IPS-20b (cell line): ENCODE measurements around the gene SPON1.

Source experiments
- H3K27ac ChIP-seq: one replicate; pipeline ENCODE4 v1.5.1; 2013; ENCODE audit warnings: low read length
- H3K27me3 ChIP-seq: 2 replicates; pipeline ENCODE4 v1.6.1; 2013; ENCODE audit warnings: mild to moderate bottlenecking, low read length, inconsistent platforms; ENCODE audit not compliant: insufficient read depth
- H3K36me3 ChIP-seq: 2 replicates; pipeline ENCODE4 v1.6.1; 2013; ENCODE audit warnings: low read depth, mild to moderate bottlenecking, inconsistent platforms, low read length, moderate library complexity; ENCODE audit not compliant: insufficient read depth
- H3K4me1 ChIP-seq: 2 replicates; pipeline ENCODE4 v1.6.1; 2013; ENCODE audit warnings: mild to moderate bottlenecking, control low read depth, inconsistent platforms, low read length, moderate library complexity; ENCODE audit not compliant: insufficient read depth
- H3K4me3 ChIP-seq: 2 replicates; pipeline ENCODE4 v1.5.1; 2013; ENCODE audit warnings: mild to moderate bottlenecking, low read length, inconsistent platforms
- H3K9ac ChIP-seq: 2 replicates; pipeline ENCODE4 v1.6.1; 2013; ENCODE audit warnings: low read depth, mild to moderate bottlenecking, inconsistent platforms, low read length, moderate library complexity
- H3K9me3 ChIP-seq: 2 replicates; pipeline ENCODE4 v1.6.1; 2013; ENCODE audit warnings: mild to moderate bottlenecking, low read depth, low read length, inconsistent platforms; ENCODE audit not compliant: insufficient read depth

Gene SPON1

DNA sequence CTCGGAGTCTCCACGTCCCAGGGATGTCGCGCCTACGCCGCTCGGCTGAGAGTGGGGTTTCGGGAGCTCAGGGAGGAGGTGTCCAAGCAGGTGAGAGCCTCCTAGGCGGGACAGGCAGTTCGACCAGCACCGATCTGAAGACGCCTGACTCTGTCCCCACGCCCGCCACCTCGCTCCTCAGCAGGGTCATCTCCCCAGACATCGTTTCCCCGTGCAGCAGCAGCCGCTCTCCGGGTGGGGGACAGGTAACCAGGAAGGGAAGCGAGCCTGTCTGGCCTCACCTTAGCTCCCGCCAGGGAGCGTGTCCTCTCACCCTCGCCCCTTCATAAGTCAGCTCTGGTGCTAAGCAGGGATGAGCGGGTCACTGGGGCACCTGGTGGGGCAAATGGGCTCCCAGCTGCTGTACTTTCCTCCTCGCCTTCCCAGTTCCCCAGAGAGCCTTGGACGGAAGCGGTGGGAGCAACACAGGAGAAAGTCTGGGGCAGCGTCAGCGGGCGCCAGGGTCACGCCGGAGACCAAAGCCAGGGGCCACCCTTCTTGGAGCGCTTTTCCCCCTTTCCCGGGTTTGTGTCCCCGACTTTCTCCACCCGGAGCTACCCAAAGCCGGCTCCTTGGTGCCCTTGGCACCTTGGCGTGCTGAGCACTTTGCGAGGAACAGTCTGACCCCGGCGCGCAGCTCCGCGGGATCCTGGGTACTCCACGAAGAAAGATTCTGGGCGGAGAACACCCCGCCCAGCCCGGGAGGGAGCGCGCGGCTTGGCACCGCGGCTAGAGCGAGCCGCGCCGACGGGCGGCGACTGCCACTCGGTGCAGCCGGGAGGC, 1.6 kb downstream of the SPON1 start:
- Histone ChIP-seq H3K9me3 (no peaks in the 10 kb centered on the region), H3K4me3 (peak overlapping the region; percentile 68), H3K4me1 (peaks cover 23% of the 10 kb centered on the region), H3K27ac (no peak overlapping the region), H3K27me3 (peaks cover 83% of the 10 kb centered on the region), H3K36me3 (no peaks in the 10 kb centered on the region), H3K9ac (0 out of 2 replicates have a peak overlapping the region, but pooled peaks have one; percentile 20)

DNA sequence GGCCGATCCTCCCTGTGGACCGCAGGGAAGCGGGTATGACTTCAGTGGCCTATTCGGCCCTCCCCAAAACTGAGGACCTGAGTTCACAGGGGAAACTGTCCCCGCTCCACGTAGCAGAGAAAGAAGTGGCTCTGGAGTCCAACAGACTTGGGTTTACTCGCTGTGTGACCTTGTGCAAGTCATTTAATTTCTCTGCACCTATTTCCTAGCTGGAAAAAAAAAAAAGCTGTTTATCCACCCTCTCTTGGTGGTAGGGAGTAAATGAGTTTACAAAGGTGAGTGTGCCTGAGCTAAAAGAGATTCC, 2.2 kb downstream of the SPON1 start:
- H3K4me3 ChIP-seq = peak overlapping the region; percentile 68
- no peak overlapping the region for H3K9ac ChIP-seq
- H3K27me3 ChIP-seq = peaks cover 78% of the 10 kb centered on the region
- no peak overlapping the region for H3K27ac ChIP-seq
- H3K9me3 ChIP-seq = no peaks in the 10 kb centered on the region
- peaks cover 23% of the 10 kb centered on the region for H3K4me1 ChIP-seq
- no peaks in the 10 kb centered on the region for H3K36me3 ChIP-seq

DNA sequence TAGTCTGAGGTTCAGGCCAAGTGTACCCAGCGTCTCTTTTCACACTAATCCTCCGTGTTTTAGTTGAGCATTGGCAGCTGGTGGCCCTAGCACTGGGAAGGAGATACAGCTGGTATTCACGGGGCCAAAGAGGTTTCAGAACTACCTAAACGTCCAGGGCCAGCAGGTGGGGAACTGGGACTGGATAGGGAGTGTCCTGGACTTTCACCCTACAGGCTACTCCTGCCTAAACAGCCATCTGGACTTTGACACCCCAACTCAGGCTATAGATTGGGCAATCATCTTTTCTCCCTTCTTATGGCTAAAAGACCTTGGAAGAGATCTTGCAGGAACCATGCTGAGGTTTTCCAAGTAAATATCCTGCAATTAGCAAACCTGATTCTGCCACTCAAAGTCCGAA, 2.8 kb downstream of the SPON1 start:
- peaks cover 23% of the 10 kb centered on the region for H3K4me1 ChIP-seq
- H3K27me3 ChIP-seq = peaks cover 75% of the 10 kb centered on the region
- H3K36me3 ChIP-seq = no peaks in the 10 kb centered on the region
- 0 out of 2 replicates have a peak overlapping the region, but pooled peaks have one; percentile 68 for H3K4me3 ChIP-seq
- no peak overlapping the region for H3K27ac ChIP-seq
- H3K9ac ChIP-seq = no peak overlapping the region
- no peaks in the 10 kb centered on the region for H3K9me3 ChIP-seq

DNA sequence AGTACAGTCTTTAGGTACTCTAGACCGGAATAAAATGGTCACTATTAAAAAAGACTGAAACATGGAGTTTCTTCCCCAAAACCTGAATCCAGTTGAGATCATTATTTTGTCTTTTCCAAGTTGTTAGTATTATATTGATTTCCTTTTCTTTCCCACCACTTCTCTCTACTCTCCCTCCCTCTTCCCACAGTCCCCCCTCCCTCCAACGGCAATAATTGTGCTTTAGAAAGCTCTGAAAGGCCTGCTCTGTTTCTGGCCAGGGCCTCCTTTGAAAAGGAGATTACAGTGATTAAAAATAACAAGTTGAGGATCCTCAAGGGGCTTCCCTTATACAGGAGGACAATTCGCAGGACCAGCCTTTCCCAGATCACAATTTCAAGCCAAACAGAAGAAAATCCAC, 3.5 kb downstream of the SPON1 start:
- Histone ChIP-seq H3K4me1 (peaks cover 23% of the 10 kb centered on the region), H3K9me3 (no peaks in the 10 kb centered on the region), H3K4me3 (0 out of 2 replicates have a peak overlapping the region, but pooled peaks have one; percentile 12), H3K9ac (no peak overlapping the region), H3K27ac (no peak overlapping the region), H3K36me3 (no peaks in the 10 kb centered on the region), H3K27me3 (peaks cover 68% of the 10 kb centered on the region)

DNA sequence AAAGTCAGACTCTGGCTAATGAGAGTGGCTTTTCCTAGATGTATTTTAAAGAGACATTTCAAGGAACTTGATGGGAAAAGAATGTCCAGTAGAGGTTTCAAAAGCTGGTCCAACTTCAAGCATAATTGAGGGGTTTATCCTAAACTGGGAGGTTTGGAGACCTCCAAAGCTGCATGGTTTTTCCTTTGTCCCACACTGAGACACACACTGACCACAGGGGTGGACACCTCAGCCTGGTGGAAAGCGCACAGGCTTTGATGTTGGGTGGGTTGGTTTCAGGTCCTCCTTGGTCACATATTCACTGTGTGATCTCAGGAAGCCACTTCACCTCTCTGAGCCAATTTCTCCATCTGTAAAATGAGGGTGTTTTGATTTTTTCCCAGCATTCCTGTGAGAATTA, 4.0 kb downstream of the SPON1 start:
- Histone ChIP-seq H3K9ac (no peak overlapping the region), H3K27ac (no peak overlapping the region), H3K9me3 (no peaks in the 10 kb centered on the region), H3K27me3 (peaks cover 64% of the 10 kb centered on the region), H3K36me3 (no peaks in the 10 kb centered on the region), H3K4me1 (peaks cover 23% of the 10 kb centered on the region), H3K4me3 (0 out of 2 replicates have a peak overlapping the region, but pooled peaks have one; percentile 12)

DNA sequence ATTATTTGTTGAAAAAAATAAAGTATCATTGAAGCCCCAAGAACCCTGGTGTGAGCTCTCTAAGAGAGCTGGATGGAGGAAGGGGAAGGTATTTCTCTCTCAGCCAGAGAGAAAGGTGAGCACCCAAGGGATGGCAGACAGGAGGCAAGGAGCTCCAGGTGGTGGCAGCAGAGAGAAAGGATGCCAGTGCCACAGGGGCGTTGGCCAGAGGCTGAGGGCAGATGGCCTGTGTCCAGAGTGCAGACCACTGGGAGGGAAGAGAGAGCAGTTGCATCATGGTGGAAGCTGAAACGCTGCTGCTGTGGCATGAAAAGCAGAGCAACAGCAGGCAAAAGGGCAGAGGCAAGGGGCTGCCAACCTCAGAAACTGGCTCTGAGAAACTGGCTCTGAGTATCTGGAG, 8.5 kb downstream of the SPON1 start:
- Histone ChIP-seq H3K27ac (no peak overlapping the region), H3K4me3 (no peak overlapping the region), H3K27me3 (peaks cover 19% of the 10 kb centered on the region), H3K9ac (no peak overlapping the region), H3K36me3 (no peaks in the 10 kb centered on the region), H3K9me3 (no peaks in the 10 kb centered on the region), H3K4me1 (peaks cover 13% of the 10 kb centered on the region)

DNA sequence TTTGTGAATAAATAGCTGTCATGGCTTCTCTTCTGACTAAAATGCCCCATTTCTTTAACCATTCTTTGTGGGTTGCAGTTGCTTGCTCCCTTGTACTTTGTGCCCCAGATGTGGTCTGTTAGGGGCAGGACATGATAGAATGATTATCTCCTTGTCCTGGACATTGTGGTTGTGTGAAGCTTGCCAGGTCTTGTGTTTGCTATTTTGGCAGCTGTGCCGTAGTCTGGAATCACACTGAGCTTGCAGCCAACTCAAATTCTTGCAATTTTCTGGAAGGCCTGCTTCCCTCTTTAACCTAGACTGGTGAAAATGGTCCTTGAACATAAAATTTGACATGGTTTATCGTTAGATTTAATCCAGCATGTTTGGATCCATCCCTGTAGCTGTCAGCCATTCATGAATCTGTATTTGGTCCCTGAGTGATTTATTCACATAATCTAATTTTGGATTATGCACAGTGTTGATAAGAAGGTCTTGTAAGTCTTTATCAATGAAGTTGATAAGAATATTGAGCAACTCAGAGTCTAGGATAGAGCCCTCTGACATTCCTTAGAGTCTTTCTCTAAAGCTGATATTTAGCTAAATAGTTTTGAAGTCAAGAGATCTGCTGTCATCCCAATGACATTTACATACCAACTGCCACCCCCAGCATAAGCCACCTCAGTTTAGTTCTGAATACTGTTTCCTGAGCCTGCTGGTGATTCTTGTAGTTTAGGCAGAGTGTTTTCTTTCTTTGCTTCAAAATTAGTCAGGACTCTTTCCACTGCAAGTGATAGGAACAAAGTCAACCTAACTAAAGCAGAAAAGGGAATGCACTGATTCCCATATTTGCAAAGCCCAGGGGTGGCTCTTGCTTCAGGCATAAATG, 9.8 kb downstream of the SPON1 start:
- peaks cover 4% of the 10 kb centered on the region for H3K4me1 ChIP-seq
- H3K27me3 ChIP-seq = peaks cover 6% of the 10 kb centered on the region
- H3K9me3 ChIP-seq = no peaks in the 10 kb centered on the region
- H3K4me3 ChIP-seq = no peak overlapping the region
- no peak overlapping the region for H3K9ac ChIP-seq
- no peaks in the 10 kb centered on the region for H3K36me3 ChIP-seq
- no peak overlapping the region for H3K27ac ChIP-seq

DNA sequence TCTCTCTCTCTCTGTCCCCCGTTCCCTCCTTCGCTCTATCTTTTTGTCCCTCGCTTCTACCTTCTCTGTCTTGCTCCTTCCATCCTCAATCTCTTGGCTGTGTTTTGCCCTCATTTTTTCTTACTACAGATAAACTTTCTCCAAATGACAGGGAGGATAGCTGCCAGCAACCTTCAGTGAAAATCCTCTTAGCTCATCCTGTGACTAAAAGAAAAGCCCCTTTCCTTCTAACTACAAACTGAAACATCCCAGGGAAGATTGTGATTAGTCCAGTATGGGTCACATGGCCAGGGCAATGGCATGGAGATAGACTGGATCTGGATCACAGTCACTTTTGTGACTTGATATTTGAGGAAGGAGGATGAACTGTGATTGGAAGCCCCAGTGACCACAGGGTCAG, 10.4 kb downstream of the SPON1 start:
- Histone ChIP-seq H3K27me3 (peaks cover 4% of the 10 kb centered on the region; the same call in 1 of the 2 replicates), H3K36me3 (no peaks in the 10 kb centered on the region), H3K9ac (no peak overlapping the region), H3K9me3 (no peaks in the 10 kb centered on the region), H3K4me1 (peaks cover 4% of the 10 kb centered on the region; the same call in 1 of the 2 replicates), H3K27ac (no peak overlapping the region), H3K4me3 (no peak overlapping the region)

DNA sequence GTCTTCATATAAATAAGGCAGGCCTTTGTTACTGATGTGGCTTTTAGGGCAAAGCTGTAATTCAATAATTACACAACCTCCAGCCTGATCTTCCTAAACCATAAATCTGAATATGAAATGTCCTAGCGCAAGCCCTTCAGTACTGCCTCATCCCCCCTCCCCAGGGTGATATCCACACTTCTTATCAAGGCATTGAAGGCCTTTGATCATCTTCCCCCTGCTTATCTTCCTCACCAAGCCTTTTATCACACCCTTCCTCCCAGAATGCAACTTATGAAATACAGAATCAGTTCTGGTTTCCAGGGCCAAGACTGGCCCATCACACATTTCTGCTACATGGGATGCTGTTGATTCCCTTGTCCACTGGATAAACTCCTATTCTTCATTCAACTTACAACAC, 12.1 kb downstream of the SPON1 start:
- Histone ChIP-seq H3K9me3 (no peaks in the 10 kb centered on the region), H3K4me3 (no peak overlapping the region), H3K4me1 (peaks cover 4% of the 10 kb centered on the region; the same call in 1 of the 2 replicates), H3K27me3 (peaks cover 4% of the 10 kb centered on the region; the same call in 1 of the 2 replicates), H3K36me3 (no peaks in the 10 kb centered on the region), H3K9ac (no peak overlapping the region), H3K27ac (no peak overlapping the region)

DNA sequence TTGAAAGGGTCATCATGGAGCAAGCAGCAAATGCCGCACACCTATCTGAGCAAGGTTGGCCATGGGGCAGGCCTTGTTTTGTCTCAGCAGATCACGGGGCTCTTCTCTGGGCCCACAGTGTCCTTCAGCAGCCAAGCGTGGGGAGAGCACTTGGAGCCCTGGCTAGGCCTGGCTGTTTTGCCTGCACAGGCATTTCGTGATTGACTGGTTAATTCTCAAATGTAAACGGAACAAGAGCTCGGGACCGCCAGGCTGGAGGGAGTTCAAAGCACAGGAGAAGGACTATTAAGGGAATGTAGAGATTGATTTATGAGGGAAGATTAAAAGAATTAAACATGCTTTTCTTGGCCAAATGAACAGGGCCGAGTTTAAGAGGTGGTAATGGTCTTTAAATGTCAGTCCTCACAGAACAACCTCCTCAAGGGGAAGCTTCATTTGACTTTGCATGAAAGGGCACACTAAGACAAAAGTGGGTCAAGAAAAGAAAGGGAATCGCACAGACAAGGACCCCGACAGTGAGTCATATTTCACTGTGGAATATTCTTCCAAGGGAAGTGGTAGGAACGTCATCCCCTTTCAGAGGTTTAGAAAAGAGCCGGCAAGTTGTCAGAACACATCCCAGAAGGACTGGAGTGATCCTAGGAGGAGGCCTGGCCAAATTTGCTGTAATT, 20.7 kb downstream of the SPON1 start:
- Histone ChIP-seq H3K9ac (no peak overlapping the region), H3K4me3 (no peak overlapping the region), H3K9me3 (no peaks in the 10 kb centered on the region), H3K27ac (no peak overlapping the region), H3K27me3 (no peaks in the 10 kb centered on the region), H3K36me3 (no peaks in the 10 kb centered on the region), H3K4me1 (no peaks in the 10 kb centered on the region)

DNA sequence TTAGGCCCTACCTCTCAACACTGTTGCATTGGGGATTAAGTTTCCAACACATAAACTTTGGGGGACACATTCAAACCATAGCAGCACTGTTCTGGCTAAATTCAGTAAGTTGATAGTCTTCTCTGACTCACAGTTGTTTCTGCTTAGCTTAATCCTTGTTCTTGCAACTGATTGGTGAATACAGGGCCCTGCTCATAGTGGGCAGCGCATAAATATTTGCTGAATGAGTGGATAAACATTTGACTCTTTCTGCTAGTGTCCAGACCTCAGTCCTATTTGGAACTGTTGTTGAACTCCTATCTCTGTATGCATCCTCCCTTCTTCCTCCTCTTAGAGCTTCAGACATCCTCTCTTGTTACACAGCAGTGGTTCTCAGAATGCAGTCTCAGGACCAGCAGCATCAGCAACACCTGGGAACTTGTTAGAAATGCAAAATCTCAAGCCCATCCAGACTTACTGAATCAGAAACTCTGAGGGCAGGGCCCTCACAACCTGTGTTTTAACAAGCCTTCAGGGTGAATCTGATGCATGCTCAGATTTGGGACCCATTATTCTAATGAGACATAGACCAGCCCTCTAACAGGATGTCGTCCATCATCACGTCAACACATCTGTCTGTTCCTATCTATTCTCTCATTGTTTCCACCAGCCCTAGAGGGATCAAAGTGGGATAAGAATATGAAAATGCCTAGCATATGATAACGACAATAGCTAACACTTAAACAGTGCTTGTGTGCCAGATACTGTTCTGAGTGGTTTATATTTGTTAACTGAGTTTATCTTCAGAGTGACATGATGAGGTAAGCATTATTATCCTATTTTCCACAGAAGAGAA, 22.3 kb downstream of the SPON1 start:
- no peak overlapping the region for H3K27ac ChIP-seq
- H3K4me3 ChIP-seq = no peak overlapping the region
- H3K36me3 ChIP-seq = no peaks in the 10 kb centered on the region
- H3K4me1 ChIP-seq = no peaks in the 10 kb centered on the region
- H3K27me3 ChIP-seq = no peaks in the 10 kb centered on the region
- H3K9me3 ChIP-seq = no peaks in the 10 kb centered on the region
- no peak overlapping the region for H3K9ac ChIP-seq
